Effector CD4-positive, alpha-beta T cell (primary cell): ENCODE results near the gene ACO2.
A peak's percentile ranks its signal among the peaks of the same experiment; 100 is the strongest.
"Not testable (repeated sequence)": the region's sequence is repeated elsewhere in the genome, so short reads cannot be mapped to it uniquely, and the experiment has no call there.

Experiments
- DNase-seq: peaks from one replicate; pipeline ENCODE4 v3.0.0-alpha.2; 2020

Gene ACO2

GRCh38 chr22:41543854-41544670 is 75.1 kb downstream of the ACO2 start, which contains the start of gene POLR3H:
Gene POLR3H, minus strand, starts transcription at chr22:41544470. Its CDS starts 369 bp downstream, at chr22:41544101.
- peak; percentile 94 for DNase-seq

GRCh38 chr22:41544671-41545476 is 76.0 kb downstream of the ACO2 start:
- no peak for DNase-seq

- DNase-seq: no peak
Observed at GRCh38 chr22:41548830-41549211, 79.9 kb downstream of the ACO2 start.

- no peak for DNase-seq
Observed at GRCh38 chr22:41550952-41551491, 82.1 kb downstream of the ACO2 start.

- no peak for DNase-seq
Observed at GRCh38 chr22:41551877-41552582, 83.1 kb downstream of the ACO2 start.

- DNase-seq: no peak
Observed at GRCh38 chr22:41555325-41555982, 86.5 kb downstream of the ACO2 start.

GRCh38 chr22:41556561-41556960 is 87.6 kb downstream of the ACO2 start:
- no peak for DNase-seq

- DNase-seq: no peak
Observed at GRCh38 chr22:41557401-41558240, 88.7 kb downstream of the ACO2 start.

GRCh38 chr22:41558241-41558630 is 89.3 kb downstream of the ACO2 start:
- not testable (repeated sequence) for DNase-seq

GRCh38 chr22:41560095-41560471 is 91.2 kb downstream of the ACO2 start:
- no peak for DNase-seq

GRCh38 chr22:41561335-41561734 is 92.4 kb downstream of the ACO2 start:
- DNase-seq: no peak

- DNase-seq: no peak
Observed at GRCh38 chr22:41561788-41562187, 92.9 kb downstream of the ACO2 start.

- DNase-seq: no peak
Observed at GRCh38 chr22:41562461-41562860, 93.5 kb downstream of the ACO2 start.

- no peak for DNase-seq
Observed at GRCh38 chr22:41563051-41563711, 94.3 kb downstream of the ACO2 start.

- no peak for DNase-seq
Observed at GRCh38 chr22:41564563-41564962, 95.6 kb downstream of the ACO2 start.

- DNase-seq: no peak
Observed at GRCh38 chr22:41565403-41566054, 96.6 kb downstream of the ACO2 start.

GRCh38 chr22:41567512-41567768 is 98.5 kb downstream of the ACO2 start:
- DNase-seq: no peak

- DNase-seq: no peak
Observed at GRCh38 chr22:41568811-41569210, 99.9 kb downstream of the ACO2 start.

- DNase-seq: no peak
Observed at GRCh38 chr22:41570221-41570620, 101.3 kb downstream of the ACO2 start.

GRCh38 chr22:41571786-41572185 is 102.9 kb downstream of the ACO2 start:
- DNase-seq: no peak

GRCh38 chr22:41572305-41572704 is 103.4 kb downstream of the ACO2 start:
- not testable (repeated sequence) for DNase-seq
